CD14-positive monocyte (primary cell): Measurements from ENCODE around the gene PLEK2. TPM values are rescaled to one million over a fixed set of nuclear protein-coding genes. Genes with fewer than 3 reads are reported as not detected.

Experiments used
- DNase-seq, 3 donors: peaks; one replicate each; pipeline ENCODE4 v3.0.0-alpha.2; 2011 to 2022
- H2AFZ ChIP-seq: 2 replicates; pipeline ENCODE4 v1.6.0; 2012; ENCODE audit warnings: mild to moderate bottlenecking, low read depth, low read length, inconsistent platforms; ENCODE audit not compliant: insufficient read depth, poor library complexity, severe bottlenecking
- H3K27ac ChIP-seq, 2 donors: 1 replicate in 1 of 2; 2 replicates in 1 of 2; pipeline ENCODE4 v1.5.1; 2012 to 2013; ENCODE audit warnings: low read length in 2 of 2, control low read depth in 1 of 2, inconsistent platforms in 1 of 2, low read depth in 1 of 2, mild to moderate bottlenecking in 1 of 2
- H3K27me3 ChIP-seq, 2 donors: one replicate each; pipeline versions ENCODE4 v1.6.0 to v1.6.1; 2011 to 2013; ENCODE audit warnings: low read length in 2 of 2; ENCODE audit not compliant: control insufficient read depth in 2 of 2, insufficient read depth in 2 of 2
- H3K36me3 ChIP-seq, 2 donors: replicated peaks in 1 of 2; 1 replicate in 1 of 2; 2 replicates in 1 of 2; pipeline versions ENCODE4 v1.5.1 to v1.6.1; 2012 to 2013; ENCODE audit warnings: low read length in 2 of 2, control low read depth in 1 of 2, inconsistent platforms in 1 of 2, mild to moderate bottlenecking in 1 of 2; ENCODE audit not compliant: insufficient read depth in 2 of 2, control insufficient read depth in 1 of 2
- H3K4me1 ChIP-seq, 2 donors: 1 replicate in 1 of 2; 2 replicates in 1 of 2; pipeline versions ENCODE4 v1.5.1 to v1.6.1; 2012 to 2013; ENCODE audit warnings: low read length in 2 of 2, control low read depth in 1 of 2, inconsistent platforms in 1 of 2, mild to moderate bottlenecking in 1 of 2, moderate library complexity in 1 of 2; ENCODE audit not compliant: insufficient read depth in 2 of 2, control insufficient read depth in 1 of 2
- H3K4me2 ChIP-seq: replicated peaks from 2 replicates; pipeline ENCODE3; 2012; ENCODE audit warnings: low read length, moderate library complexity, mild to moderate bottlenecking; ENCODE audit not compliant: poor library complexity, severe bottlenecking; ENCODE audit errors: extremely low read depth
- H3K4me3 ChIP-seq, 3 experiments: fragments of 200-600 bp in 1 of 3; sonication (generic) in 1 of 3; replicated peaks in 1 of 3; 1 replicate in 2 of 3; 2 replicates in 1 of 3; pipeline ENCODE4 v1.5.1; 2011 to 2013; ENCODE audit warnings: low read length in 3 of 3, mild to moderate bottlenecking in 3 of 3, control low read depth in 2 of 3, low read depth in 2 of 3, inconsistent platforms in 1 of 3, moderate library complexity in 1 of 3
- H3K79me2 ChIP-seq: 2 replicates; pipeline ENCODE4 v1.6.0; 2012; ENCODE audit warnings: mild to moderate bottlenecking, control low read depth, inconsistent platforms, low read length, moderate library complexity; ENCODE audit not compliant: insufficient read depth
- H3K9ac ChIP-seq: 2 replicates; pipeline ENCODE4 v1.6.0; 2017; ENCODE audit warnings: low read length, mild to moderate bottlenecking; ENCODE audit not compliant: insufficient read depth, poor library complexity, severe bottlenecking
- H3K9me3 ChIP-seq, 2 donors: replicated peaks in 1 of 2; 1 replicate in 1 of 2; 2 replicates in 1 of 2; pipeline versions ENCODE4 v1.5.1 to v1.6.1; 2012 to 2013; ENCODE audit warnings: low read length in 2 of 2, control low read depth in 1 of 2; ENCODE audit not compliant: control insufficient read depth in 1 of 2, insufficient read depth in 1 of 2
- H4K20me1 ChIP-seq: 2 replicates; pipeline ENCODE4 v1.6.0; 2012; ENCODE audit warnings: mild to moderate bottlenecking, low read length, control low read depth, moderate library complexity; ENCODE audit not compliant: insufficient read depth
- H3K27ac Mint-ChIP-seq, 7 donors: one replicate each; pipeline ENCODE4 v1.8.0; 2020; ENCODE audit warnings: mild to moderate bottlenecking in 7 of 7, mixed read lengths in 7 of 7, moderate library complexity in 6 of 7, inconsistent platforms in 2 of 7
- H3K27me3 Mint-ChIP-seq, 3 donors: one replicate each; pipeline ENCODE4 v1.8.0; 2021 to 2022; ENCODE audit warnings: low read depth in 3 of 3, mild to moderate bottlenecking in 3 of 3, mixed read lengths in 3 of 3, moderate library complexity in 3 of 3, inconsistent platforms in 1 of 3
- H3K36me3 Mint-ChIP-seq, 2 donors: one replicate each; pipeline ENCODE4 v1.8.0; 2020; ENCODE audit warnings: mixed read lengths in 2 of 2, inconsistent platforms in 1 of 2, mild to moderate bottlenecking in 1 of 2
- H3K4me1 Mint-ChIP-seq: one replicate; pipeline ENCODE4 v1.8.0; 2020; ENCODE audit warnings: mild to moderate bottlenecking, mixed read lengths
- H3K4me3 Mint-ChIP-seq, 2 donors: one replicate each; pipeline ENCODE4 v1.8.0; 2020; ENCODE audit warnings: mild to moderate bottlenecking in 2 of 2, mixed read lengths in 2 of 2, moderate library complexity in 1 of 2
- H3K9me3 Mint-ChIP-seq, 7 donors: one replicate each; pipeline ENCODE4 v1.8.0; 2020 to 2022; ENCODE audit warnings: mixed read lengths in 7 of 7, mild to moderate bottlenecking in 6 of 7, moderate library complexity in 6 of 7, inconsistent platforms in 2 of 7
- CTCF ChIP-seq: fragments of 200-600 bp; IDR thresholded peaks from one replicate; pipeline ENCODE4 v1.8.0; 2022; ENCODE audit warnings: antibody characterized with exemption, mild to moderate bottlenecking
- WGBS: methylation state at CpG from one replicate; pipeline ENCODE4 v1.1.5; 2013; ENCODE audit warnings: missing lambda C conversion rate; ENCODE audit not compliant: insufficient coverage; 5-methylcytosine and 5-hydroxymethylcytosine counted together
- intact Hi-C, 2 donors: fragments of 100-400 bp; cut with micrococcal nuclease; formaldehyde crosslinking; loops; one replicate each; pipeline versions ENCODE4 v1.15.0 to v1.15.1; 2023
- polyA plus RNA-seq, 3 donors: library from polyadenylated mRNA; depleted of rRNA in 1 of 3; unstranded in 2 of 3; stranded (reverse) in 1 of 3; fragments of 300-500 nt in 2 of 3; fragments of >200 nt in 1 of 3; fragmentation: Illumina TruSeq in 2 of 3; gene quantifications; 1 replicate in 2 of 3; 2 replicates in 1 of 3; pipeline ENCODE4 v1.2.3, GENCODE V29; 2012 to 2021

The PLEK2 gene
- polyA plus RNA-seq, 3 donors: 0.20 TPM; not detected in 2

GRCh38 chr14:67423424-67423823 is 11.5 kb upstream of the PLEK2 start:
- H3K4me1 ChIP-seq: peaks cover 5 to 9% of the 10 kb centered on the region in 2 donors
- peak overlapping the region in 1 of 2 donors; percentile 51 for H3K4me3 Mint-ChIP-seq
- H4K20me1 ChIP-seq: no peaks in the 10 kb centered on the region
- TF ChIP-seq CTCF: no peak
- H3K36me3 ChIP-seq: no peaks in the 10 kb centered on the region
- peaks cover 18 to 47% (median 42%) of the 10 kb centered on the region in 3 donors for H3K27me3 Mint-ChIP-seq
- no peak overlapping the region for H3K4me2 ChIP-seq
- no CpG with 5 or more reads among the region's 2 CpGs for WGBS
- DNase-seq: peak in 2 of 3 donors; percentile 10 to 12
- intact Hi-C loops: loop anchor here in 1 of 2 donors (10.0 kb wide), 1 partner anchor 281 kb away; the partner anchor contains the start of gene RDH12
- H3K36me3 Mint-ChIP-seq: no peaks in the 10 kb centered on the region
- H3K27ac ChIP-seq: no peak overlapping the region
- H3K9me3 ChIP-seq: no peaks in the 10 kb centered on the region
- H3K9ac ChIP-seq: no peak overlapping the region
- H3K27me3 ChIP-seq: peaks cover 6 to 17% of the 10 kb centered on the region in 2 donors
- H3K4me3 ChIP-seq: no peak overlapping the region
- H2AFZ ChIP-seq: no peak overlapping the region
- peaks cover 14% of the 10 kb centered on the region for H3K4me1 Mint-ChIP-seq
- H3K9me3 Mint-ChIP-seq: no peaks in the 10 kb centered on the region
- no peaks in the 10 kb centered on the region for H3K79me2 ChIP-seq
- peak overlapping the region in 1 of 7 donors; percentile 41 for H3K27ac Mint-ChIP-seq

- Mint-ChIP-seq H3K9me3 (no peaks in the 10 kb centered on the region), H3K27ac (no peak overlapping the region), H3K4me3 (no peak overlapping the region), H3K4me1 (peaks cover 14% of the 10 kb centered on the region), H3K27me3 (peaks cover 18 to 43% (median 29%) of the 10 kb centered on the region in 3 donors), H3K36me3 (no peaks in the 10 kb centered on the region)
- TF ChIP-seq CTCF: no peak
- Histone ChIP-seq H3K79me2 (no peaks in the 10 kb centered on the region), H3K4me3 (no peak overlapping the region), H3K27ac (no peak overlapping the region), H2AFZ (no peak overlapping the region), H3K27me3 (peaks cover 6 to 15% of the 10 kb centered on the region in 2 donors), H4K20me1 (no peaks in the 10 kb centered on the region), H3K9ac (no peak overlapping the region), H3K36me3 (no peaks in the 10 kb centered on the region), H3K9me3 (no peaks in the 10 kb centered on the region), H3K4me2 (no peak overlapping the region), H3K4me1 (peaks cover 5 to 9% of the 10 kb centered on the region in 2 donors)
- 94% methylated on average over 5 of the region's 11 CpGs for WGBS
- no peak for DNase-seq
- intact Hi-C loops: loop anchor here in 1 of 2 donors (10.0 kb wide), 1 partner anchor 283 kb away; the partner anchor contains the start of gene RDH12
Measured at GRCh38 chr14:67421356-67422224, 9.6 kb upstream of the PLEK2 start.
